Measurements from ENCODE around the gene AHCY.

GRCh38 chr20:34251619-34252018 lies 51.5 kb downstream of the AHCY start:
- no peak for TF ChIP-seq POLR2A (IDR thresholded peaks at IDR 0.05)
- no peak for TF ChIP-seq CTCF (IDR thresholded peaks at IDR 0.05)

Measured in breast epithelium (tissue), 3 donors.